Activated CD4-positive, CD25-positive, alpha-beta regulatory T cell treated with anti-CD3 and anti-CD28 coated beads, Interleukin-2, amount 50 U/mL, for 16 hours (primary cell): ENCODE data around the gene SV2B.

ENCODE experiments used
- DNase-seq: peaks from one replicate; pipeline ENCODE4 v3.0.0-alpha.2; 2020; ENCODE audit warnings: low read depth, low spot score

The SV2B gene

GRCh38 chr15:91102546-91103330, 2.7 kb downstream of the SV2B start:
- DNase-seq, result no peak

GRCh38 chr15:91104111-91104510, 4.1 kb downstream of the SV2B start:
- DNase-seq, result no peak

- DNase-seq, result no peak
Observed at GRCh38 chr15:91108421-91108820, 8.4 kb downstream of the SV2B start.

- DNase-seq, result no peak
Observed at GRCh38 chr15:91109885-91110284, 9.8 kb downstream of the SV2B start.

GRCh38 chr15:91110407-91110806, 10.3 kb downstream of the SV2B start:
- no peak for DNase-seq

- no peak for DNase-seq
Observed at GRCh38 chr15:91113030-91113429, 13.0 kb downstream of the SV2B start.

- no peak for DNase-seq
Observed at GRCh38 chr15:91114301-91114700, 14.2 kb downstream of the SV2B start.

- no peak for DNase-seq
Observed at GRCh38 chr15:91116113-91117067, 16.3 kb downstream of the SV2B start.

- no peak for DNase-seq
Observed at GRCh38 chr15:91117375-91117774, 17.3 kb downstream of the SV2B start.

GRCh38 chr15:91118817-91119590, 18.9 kb downstream of the SV2B start:
- DNase-seq, result no peak

- no peak for DNase-seq
Observed at GRCh38 chr15:91122296-91122695, 22.2 kb downstream of the SV2B start.

- DNase-seq, result no peak
Observed at GRCh38 chr15:91124132-91124531, 24.1 kb downstream of the SV2B start.

GRCh38 chr15:91125162-91125561, 25.1 kb downstream of the SV2B start:
- no peak for DNase-seq

- DNase-seq, result no peak
Observed at GRCh38 chr15:91126080-91126479, 26.0 kb downstream of the SV2B start.

GRCh38 chr15:91127236-91127955, 27.3 kb downstream of the SV2B start:
- no peak for DNase-seq

GRCh38 chr15:91128016-91128415, 28.0 kb downstream of the SV2B start:
- no peak for DNase-seq

GRCh38 chr15:91129436-91129835, 29.4 kb downstream of the SV2B start:
- DNase-seq, result no peak

- no peak for DNase-seq
Observed at GRCh38 chr15:91132079-91132478, 32.0 kb downstream of the SV2B start.

GRCh38 chr15:91133511-91133910, 33.5 kb downstream of the SV2B start:
- no peak for DNase-seq

GRCh38 chr15:91135201-91136130, 35.4 kb downstream of the SV2B start:
- no peak for DNase-seq
